ENCODE measurements around the gene NEK11.
"Not testable (repeated sequence)": the region's sequence is repeated elsewhere in the genome, so short reads cannot be mapped to it uniquely, and the experiment has no call there.

The NEK11 gene

DNA sequence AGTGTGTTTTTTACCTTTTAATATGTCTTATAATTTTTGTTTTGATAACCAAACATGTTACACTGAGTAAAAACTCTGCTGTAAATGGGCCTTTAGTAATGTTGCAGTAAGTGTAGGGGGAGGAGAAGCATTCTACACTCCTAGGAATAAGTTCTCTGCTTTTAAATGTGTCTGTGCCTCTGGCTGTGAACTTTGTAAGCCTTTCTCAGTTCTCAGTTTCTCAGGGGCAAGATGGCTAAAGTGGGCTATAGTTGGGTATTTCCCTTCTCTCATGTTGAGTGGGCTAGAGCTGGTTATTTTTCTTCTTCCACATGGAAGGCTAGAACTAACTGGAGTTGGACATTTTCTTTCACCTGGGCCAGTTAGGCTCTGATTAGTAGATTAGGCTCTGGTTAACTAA is 279.6 kb downstream of the NEK11 start:
- DNase-seq (ENCODE audit: low spot score): no peak

GRCh38 chr3:131314318-131314717 is 287.6 kb downstream of the NEK11 start:
- DNase-seq (ENCODE audit: low spot score): no peak

GRCh38 chr3:131315162-131315561 is 288.5 kb downstream of the NEK11 start:
- DNase-seq (ENCODE audit: low spot score): no peak

- no peak for DNase-seq (ENCODE audit: low spot score)
These were observed 291.0 kb downstream of the NEK11 start for GRCh38 chr3:131317667-131318066.

DNA sequence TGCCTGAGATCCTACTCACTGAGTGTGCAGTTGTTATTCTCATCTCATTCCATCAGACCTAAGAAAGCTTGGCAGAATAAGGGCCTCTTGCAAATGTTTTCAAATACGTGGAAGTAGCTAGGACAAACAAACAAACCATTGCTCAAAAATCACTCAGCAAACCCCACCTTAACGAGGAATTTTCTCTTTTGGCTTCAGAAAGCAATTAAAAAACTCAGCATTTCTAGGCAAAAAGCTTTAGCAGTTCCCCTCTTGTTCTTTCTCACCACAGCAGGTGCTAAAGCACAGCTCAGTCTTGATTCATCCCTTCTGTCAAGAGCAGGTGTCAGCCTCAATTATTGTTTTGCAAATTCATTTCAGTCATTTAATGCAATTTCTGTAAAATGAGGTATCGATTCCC is 296.3 kb downstream of the NEK11 start:
- DNase-seq (ENCODE audit: low spot score): no peak

DNA sequence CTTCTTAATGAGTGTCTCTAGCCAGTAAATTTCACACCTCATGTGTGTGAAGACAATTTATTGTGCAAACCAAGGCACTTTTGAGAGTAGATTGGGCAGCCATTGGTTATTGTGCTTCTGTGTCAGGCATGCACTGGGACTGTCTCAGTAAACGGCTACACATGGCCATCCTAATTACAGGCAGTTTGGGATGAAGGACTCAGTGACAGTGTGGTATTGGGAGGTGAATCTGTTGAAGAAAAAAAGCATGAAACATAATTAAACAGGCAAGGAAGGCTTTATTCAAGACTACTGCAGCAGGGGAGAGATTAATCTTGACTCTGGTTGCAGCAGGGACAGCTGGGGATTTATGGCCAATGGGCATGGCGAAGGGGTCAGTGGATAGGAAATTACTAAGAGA is 297.1 kb downstream of the NEK11 start:
- no peak for DNase-seq (ENCODE audit: low spot score)

DNA sequence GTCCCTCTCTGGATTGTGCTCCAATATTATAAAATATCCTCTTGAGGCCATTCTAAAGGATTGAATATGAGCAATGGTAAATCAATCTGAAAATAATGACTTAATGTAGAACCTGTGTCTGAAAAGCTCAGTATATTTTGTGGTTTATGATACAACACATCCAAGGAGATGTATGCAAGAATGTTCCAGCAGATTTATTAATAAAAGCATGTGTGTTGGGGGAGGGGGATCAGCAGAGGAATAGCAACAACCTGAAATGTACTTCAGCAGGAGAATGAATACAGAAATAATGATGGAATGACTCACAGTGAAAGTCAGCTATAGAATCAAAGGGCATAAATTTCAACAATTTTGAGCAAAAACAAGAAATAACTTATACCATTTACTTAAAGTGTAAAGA is 298.2 kb downstream of the NEK11 start:
- DNase-seq (ENCODE audit: low spot score): no peak

GRCh38 chr3:131326307-131326706 is 299.6 kb downstream of the NEK11 start:
- no peak for DNase-seq (ENCODE audit: low spot score)

GRCh38 chr3:131328721-131329120 is 302.0 kb downstream of the NEK11 start:
- no peak for DNase-seq (ENCODE audit: low spot score)

DNA sequence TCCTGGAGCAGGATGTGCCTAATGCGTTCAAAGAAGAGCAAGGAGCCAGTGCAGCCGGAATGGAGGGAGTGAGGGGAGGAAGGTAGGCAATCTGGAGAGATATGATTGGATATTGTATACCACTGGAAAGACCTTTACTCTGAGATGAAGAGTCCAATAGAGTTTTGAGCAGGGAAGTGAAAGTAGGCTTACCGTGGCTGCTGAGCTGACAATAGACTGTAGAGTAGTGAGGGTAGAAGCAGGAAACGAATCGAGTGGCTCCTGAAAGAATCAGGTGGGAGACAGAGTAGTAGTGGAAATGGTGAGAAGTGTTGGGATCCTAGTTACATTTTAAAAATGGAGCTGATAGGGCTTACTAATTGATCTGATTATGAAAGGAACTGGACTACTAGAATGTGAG is 303.1 kb downstream of the NEK11 start:
- DNase-seq (ENCODE audit: low spot score): no peak

- DNase-seq (ENCODE audit: low spot score): not testable (repeated sequence)
These were observed 304.9 kb downstream of the NEK11 start for GRCh38 chr3:131331456-131332085.

DNA sequence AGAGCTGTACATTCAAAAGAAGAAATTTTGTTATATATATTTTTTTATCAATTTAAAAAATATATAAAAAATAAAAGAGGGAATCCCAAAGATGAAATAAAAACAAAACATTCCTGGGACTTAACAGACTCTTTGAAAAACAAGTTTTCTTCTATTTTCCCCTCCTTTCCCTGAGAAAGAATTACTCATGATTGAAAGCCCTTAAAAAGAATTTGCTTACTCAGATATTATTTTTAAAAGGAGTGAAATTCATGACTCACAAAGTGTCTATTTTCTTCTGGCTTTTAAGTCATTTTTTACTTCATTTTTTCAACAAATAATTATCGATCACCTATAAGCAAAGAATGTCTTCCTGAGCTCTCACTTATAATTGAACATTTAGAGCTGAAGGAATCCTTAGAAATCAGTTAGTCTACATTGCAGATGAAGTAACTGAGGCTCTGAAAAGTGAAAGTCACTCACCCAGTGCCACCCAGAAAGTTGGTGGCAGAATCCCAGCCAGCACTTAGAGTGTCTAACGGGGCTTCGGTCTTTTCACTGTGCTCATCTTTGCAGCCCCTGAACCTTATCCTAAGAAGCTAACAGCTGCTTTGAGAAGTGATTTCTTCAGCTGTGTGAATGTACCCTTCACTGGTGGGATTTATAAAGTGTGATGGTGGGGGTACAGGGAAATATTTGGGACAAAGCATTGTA is 312.4 kb downstream of the NEK11 start:
- no peak for DNase-seq (ENCODE audit: low spot score)

DNA sequence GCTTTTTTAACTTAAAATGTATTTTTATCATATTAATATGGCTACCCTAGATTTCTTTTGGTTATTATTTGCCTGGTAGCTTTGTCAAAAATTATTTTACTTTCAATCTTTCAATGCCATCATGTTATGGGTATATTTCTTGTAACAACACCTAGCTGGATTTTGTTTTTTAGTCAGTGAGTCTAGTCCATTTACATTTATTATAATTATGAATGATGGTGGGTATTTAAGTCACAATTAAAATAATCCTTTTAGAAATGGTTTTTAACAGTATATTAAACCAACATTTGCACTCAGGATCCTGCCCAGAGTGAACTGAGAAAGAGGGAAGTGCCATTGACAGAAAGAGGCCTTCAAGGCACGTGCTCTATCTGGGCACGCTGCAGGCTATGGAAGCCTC is 315.1 kb downstream of the NEK11 start:
- DNase-seq (ENCODE audit: low spot score): no peak

GRCh38 chr3:131348911-131349310 is 322.2 kb downstream of the NEK11 start:
- no peak for DNase-seq (ENCODE audit: low spot score)

DNA sequence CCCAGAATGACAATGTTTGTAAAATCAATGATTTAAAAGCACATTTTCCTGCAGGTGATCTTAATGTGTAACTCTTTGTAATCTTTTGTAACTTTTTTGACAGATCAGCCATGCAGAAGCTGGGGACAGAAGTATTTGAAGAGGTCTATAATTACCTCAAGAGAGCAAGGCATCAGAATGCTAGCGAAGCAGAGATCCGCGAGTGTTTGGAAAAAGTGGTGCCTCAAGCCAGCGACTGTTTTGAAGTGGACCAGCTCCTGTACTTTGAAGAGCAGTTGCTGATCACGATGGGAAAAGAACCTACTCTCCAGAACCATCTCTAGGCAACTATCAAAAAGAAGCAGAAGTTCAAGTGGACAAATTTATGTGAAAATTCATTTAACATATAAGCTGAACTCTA is 322.8 kb downstream of the NEK11 start:
- DNase-seq (ENCODE audit: low spot score): no peak

- no peak for DNase-seq (ENCODE audit: low spot score)
These were observed 323.3 kb downstream of the NEK11 start for GRCh38 chr3:131349946-131350347.

- no peak for DNase-seq (ENCODE audit: low spot score)
These were observed 323.8 kb downstream of the NEK11 start for GRCh38 chr3:131350506-131350905.

GRCh38 chr3:131353016-131353877 is 326.6 kb downstream of the NEK11 start:
- DNase-seq (ENCODE audit: low spot score): no peak

- DNase-seq (ENCODE audit: low spot score): no peak
These were observed 327.3 kb downstream of the NEK11 start for GRCh38 chr3:131353986-131354385.

- DNase-seq (ENCODE audit: low spot score): no peak
These were observed 329.4 kb downstream of the NEK11 start for GRCh38 chr3:131356006-131356595.

DNA sequence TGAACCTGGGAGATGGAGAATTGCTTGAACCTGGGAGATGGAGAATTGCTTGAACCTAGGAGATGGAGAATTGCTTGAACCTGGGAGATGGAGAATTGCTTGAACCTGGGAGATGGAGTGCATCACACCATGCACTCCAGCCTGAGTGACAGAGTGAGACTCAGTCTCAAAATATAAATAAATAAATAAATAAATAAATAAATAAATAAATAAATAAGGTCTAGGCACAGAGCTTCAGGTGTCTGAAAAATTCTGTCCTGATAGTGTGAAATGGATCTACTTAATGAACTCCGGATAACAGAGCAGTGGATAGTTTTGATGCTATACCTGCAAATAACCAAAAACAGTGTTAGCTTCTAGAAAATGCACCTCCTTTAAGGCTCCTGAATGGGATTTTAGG is 330.6 kb downstream of the NEK11 start:
- DNase-seq (ENCODE audit: low spot score): no peak

- DNase-seq (ENCODE audit: low spot score): no peak
These were observed 333.6 kb downstream of the NEK11 start for GRCh38 chr3:131360191-131360755.
